ENCODE results near the gene CCDC68. TPM values are rescaled to one million over a fixed set of nuclear protein-coding genes. Genes with fewer than 3 reads are reported as not detected.
A peak's percentile ranks its signal among the peaks of the same experiment; 100 is the strongest.

CCDC68 gene
- total RNA-seq, 3 donors from 2014 or later, result 32.5 to 71.4 (median 54.3) TPM

DNA sequence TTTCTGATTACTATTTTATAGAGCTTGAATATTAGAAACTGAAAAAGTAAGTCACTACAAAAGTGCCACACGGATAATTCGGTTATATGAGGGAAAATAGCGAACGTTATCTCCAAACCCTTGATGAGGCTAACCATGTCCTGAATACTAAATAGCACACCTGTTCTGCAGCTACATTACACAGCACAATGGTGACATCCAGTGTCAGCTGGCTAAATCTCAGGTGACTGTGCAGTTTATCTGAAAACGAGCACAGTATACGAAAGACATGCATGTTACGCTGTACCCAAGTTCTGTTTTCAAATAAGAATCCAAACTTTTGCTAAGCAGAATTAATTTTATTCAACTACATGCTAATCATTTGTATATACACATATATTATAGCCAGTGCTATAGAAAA, 9.0 kb downstream of the CCDC68 start:
- intact Hi-C loops (cut with DNase I, micrococcal nuclease), result no loop called here
- Histone ChIP-seq H3K9me3 (no peaks in the 10 kb centered on the region), H3K36me3 (ENCODE audit: low read depth) (no peaks in the 10 kb centered on the region), H3K4me3 (no peak overlapping the region), H3K4me1 (ENCODE audit: low read depth) (peaks cover 37% of the 10 kb centered on the region)
- DNase-seq (peak in 1 of 3 donors; percentile 57), ATAC-seq (peak; percentile 44)
- TF ChIP-seq, protein P1, sequence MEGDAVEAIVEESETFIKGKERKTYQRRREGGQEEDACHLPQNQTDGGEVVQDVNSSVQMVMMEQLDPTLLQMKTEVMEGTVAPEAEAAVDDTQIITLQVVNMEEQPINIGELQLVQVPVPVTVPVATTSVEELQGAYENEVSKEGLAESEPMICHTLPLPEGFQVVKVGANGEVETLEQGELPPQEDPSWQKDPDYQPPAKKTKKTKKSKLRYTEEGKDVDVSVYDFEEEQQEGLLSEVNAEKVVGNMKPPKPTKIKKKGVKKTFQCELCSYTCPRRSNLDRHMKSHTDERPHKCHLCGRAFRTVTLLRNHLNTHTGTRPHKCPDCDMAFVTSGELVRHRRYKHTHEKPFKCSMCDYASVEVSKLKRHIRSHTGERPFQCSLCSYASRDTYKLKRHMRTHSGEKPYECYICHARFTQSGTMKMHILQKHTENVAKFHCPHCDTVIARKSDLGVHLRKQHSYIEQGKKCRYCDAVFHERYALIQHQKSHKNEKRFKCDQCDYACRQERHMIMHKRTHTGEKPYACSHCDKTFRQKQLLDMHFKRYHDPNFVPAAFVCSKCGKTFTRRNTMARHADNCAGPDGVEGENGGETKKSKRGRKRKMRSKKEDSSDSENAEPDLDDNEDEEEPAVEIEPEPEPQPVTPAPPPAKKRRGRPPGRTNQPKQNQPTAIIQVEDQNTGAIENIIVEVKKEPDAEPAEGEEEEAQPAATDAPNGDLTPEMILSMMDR (IDR thresholded peaks at IDR 0.05), result no peak

DNA sequence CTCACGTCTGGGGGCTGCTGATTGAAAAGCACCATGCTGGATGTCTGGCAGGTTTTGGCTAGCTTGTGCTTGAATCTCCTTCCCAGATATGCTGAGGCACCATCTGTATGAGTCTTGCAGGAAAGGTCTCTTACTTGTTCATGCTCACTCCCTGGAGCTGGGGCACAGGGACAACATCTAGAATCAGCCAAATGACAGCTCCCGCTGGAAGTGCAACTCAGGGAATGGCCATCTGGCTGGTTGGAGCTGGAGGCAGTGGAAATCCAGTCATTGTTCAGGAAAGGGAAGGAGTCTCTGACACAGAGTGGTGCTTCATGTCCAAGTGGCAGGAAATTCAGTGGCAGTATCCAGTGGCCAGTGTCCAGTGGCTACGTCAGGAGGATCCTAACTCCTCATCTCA, 9.7 kb downstream of the CCDC68 start:
- TF ChIP-seq, protein P1 (IDR thresholded peaks at IDR 0.05), result no peak
- Histone ChIP-seq H3K4me1 (ENCODE audit: low read depth) (peaks cover 39% of the 10 kb centered on the region), H3K9me3 (no peaks in the 10 kb centered on the region), H3K36me3 (ENCODE audit: low read depth) (no peaks in the 10 kb centered on the region), H3K4me3 (no peak overlapping the region)
- intact Hi-C loops (cut with DNase I, micrococcal nuclease), result no loop called here
- DNase-seq, result no peak
- ATAC-seq, result no peak

DNA sequence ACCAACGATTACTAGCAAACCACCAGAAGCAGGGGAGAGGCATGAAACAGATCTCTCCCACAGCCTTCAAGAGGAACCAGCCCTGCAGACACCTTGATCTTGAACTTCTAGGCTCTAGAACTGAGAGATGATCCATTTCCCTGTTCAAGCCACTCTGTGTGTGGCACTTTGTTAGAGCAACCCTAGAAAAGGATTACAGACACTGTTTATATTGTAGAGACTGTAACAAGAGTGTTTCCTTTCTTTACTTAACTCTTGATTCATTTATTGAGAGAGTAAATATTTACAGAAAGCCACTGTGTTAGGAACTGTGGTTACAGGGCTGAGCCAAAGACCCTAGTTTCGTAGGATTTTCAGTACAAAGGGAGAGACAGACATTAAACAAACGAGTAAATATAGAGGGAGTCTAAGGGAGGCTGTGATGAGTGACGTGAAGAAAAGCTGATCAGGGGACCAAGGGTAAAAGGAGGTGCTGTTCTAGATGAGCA, 10.9 kb downstream of the CCDC68 start:
- peak; percentile 50 for ATAC-seq
- Histone ChIP-seq H3K36me3 (ENCODE audit: low read depth) (no peaks in the 10 kb centered on the region), H3K4me1 (ENCODE audit: low read depth) (peaks cover 39% of the 10 kb centered on the region), H3K9me3 (no peaks in the 10 kb centered on the region), H3K4me3 (no peak overlapping the region)
- intact Hi-C loops (cut with DNase I, micrococcal nuclease), result no loop called here
- TF ChIP-seq, protein P1 (IDR thresholded peaks at IDR 0.05), result no peak
- DNase-seq, result no peak

DNA sequence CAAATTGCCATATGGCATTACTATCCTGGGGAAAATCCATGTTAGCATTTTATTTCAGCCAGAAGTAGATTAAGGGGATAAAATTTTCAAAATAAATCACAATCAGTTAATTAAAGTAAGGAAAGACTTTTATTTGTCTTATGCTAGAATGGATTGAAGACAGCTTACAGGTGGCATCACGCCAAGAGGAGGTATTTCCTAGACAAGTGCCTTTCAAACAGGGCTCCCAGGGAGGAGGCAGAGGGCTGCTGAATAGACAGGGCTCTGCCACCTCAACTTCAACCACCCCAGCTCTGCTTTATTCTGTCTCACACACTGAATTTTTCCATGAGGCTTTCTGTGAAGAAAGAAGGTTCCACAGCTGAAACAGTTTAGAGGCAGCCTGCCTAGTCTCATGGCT, 12.2 kb downstream of the CCDC68 start:
- DNase-seq (peak in 1 of 3 donors; percentile 68), ATAC-seq (no peak)
- no peaks in the 10 kb centered on the region for H3K36me3 ChIP-seq (ENCODE audit: low read depth)
- TF ChIP-seq, protein P1 (IDR thresholded peaks at IDR 0.05), result no peak
- H3K4me3 ChIP-seq, result no peak overlapping the region
- intact Hi-C loops (cut with DNase I, micrococcal nuclease), result no loop called here
- no peaks in the 10 kb centered on the region for H3K9me3 ChIP-seq
- H3K4me1 ChIP-seq (ENCODE audit: low read depth), result peaks cover 39% of the 10 kb centered on the region

DNA sequence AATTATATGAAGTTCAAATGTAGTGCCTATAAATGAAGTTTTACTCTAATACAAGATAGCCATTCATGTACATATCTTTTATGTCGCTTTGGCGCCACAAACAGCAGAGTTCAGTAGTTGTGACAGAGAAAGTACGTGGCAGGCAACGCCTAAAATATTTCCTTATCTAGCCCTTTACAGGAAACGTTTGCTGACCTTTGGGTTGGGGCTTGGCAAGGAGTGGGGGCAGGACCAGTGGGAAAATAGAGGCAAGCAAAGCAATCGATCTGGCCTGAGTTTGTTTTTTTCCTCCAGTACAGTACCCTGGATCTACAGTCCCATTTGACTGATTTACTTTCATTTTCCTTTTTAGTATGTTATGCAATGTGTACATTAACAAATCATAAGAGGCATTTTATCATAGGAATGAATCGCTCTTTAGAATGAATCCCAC, 13.1 kb downstream of the CCDC68 start:
- Histone ChIP-seq H3K4me3 (no peak overlapping the region), H3K36me3 (ENCODE audit: low read depth) (no peaks in the 10 kb centered on the region), H3K4me1 (ENCODE audit: low read depth) (peaks cover 39% of the 10 kb centered on the region), H3K9me3 (no peaks in the 10 kb centered on the region)
- TF ChIP-seq, protein P1 (IDR thresholded peaks at IDR 0.05), result no peak
- DNase-seq, result peak; percentile 74 to 91 (median 74)
- intact Hi-C loops (cut with DNase I, micrococcal nuclease), result no loop called here
- ATAC-seq, result peak; percentile 91

Measured in mucosa of descending colon (tissue), 3 donors.